GM11168 (cell line): ENCODE data around the gene GRB2.

ENCODE experiments used
- in situ Hi-C: fragments of 300-500 bp; cut with MboI; formaldehyde crosslinking; loops from one replicate; pipeline ENCODE4 v1.12.0; 2022; ENCODE audit warnings: low sequenced_read_pairs; ENCODE audit not compliant: unreplicated experiment

Gene GRB2

GRCh38 chr17:75327757-75328156 lies 77.7 kb downstream of the GRB2 start:
- in situ Hi-C loops: loop anchor here (10.0 kb wide), 1 partner anchor 67 kb away; no protein-coding TSS in a partner anchor

- in situ Hi-C loops: loop anchor here (10.0 kb wide), 1 partner anchor 68 kb away; no protein-coding TSS in a partner anchor
Measured at GRCh38 chr17:75326226-75326848, 79.1 kb downstream of the GRB2 start.

GRCh38 chr17:75325827-75326225 lies 79.7 kb downstream of the GRB2 start:
- in situ Hi-C loops: loop anchor here (10.0 kb wide), 1 partner anchor 69 kb away; no protein-coding TSS in a partner anchor

- in situ Hi-C loops: loop anchor here (10.0 kb wide), 1 partner anchor 69 kb away; no protein-coding TSS in a partner anchor
Measured at GRCh38 chr17:75325348-75325747, 80.1 kb downstream of the GRB2 start.

- in situ Hi-C loops: loop anchor here (10.0 kb wide), 1 partner anchor 73 kb away; no protein-coding TSS in a partner anchor
Measured at GRCh38 chr17:75321506-75321905, 84.0 kb downstream of the GRB2 start.

GRCh38 chr17:75319904-75320691 lies 85.4 kb downstream of the GRB2 start:
- in situ Hi-C loops: loop anchor here (10.0 kb wide), 1 partner anchor 75 kb away; no protein-coding TSS in a partner anchor

- in situ Hi-C loops: no loop called here
Measured at GRCh38 chr17:75318615-75319222, 86.8 kb downstream of the GRB2 start.

GRCh38 chr17:75318211-75318610 lies 87.3 kb downstream of the GRB2 start:
- in situ Hi-C loops: no loop called here

- in situ Hi-C loops: no loop called here
Measured at GRCh38 chr17:75317671-75318070, 87.8 kb downstream of the GRB2 start.

GRCh38 chr17:75316253-75316652 lies 89.2 kb downstream of the GRB2 start:
- in situ Hi-C loops: no loop called here

- in situ Hi-C loops: no loop called here
Measured at GRCh38 chr17:75315541-75316243, 89.8 kb downstream of the GRB2 start.

- in situ Hi-C loops: no loop called here
Measured at GRCh38 chr17:75313941-75314551, 91.4 kb downstream of the GRB2 start.

- in situ Hi-C loops: no loop called here
Measured at GRCh38 chr17:75308732-75309629, 96.5 kb downstream of the GRB2 start.

- in situ Hi-C loops: no loop called here
Measured at GRCh38 chr17:75307957-75308731, 97.3 kb downstream of the GRB2 start.

GRCh38 chr17:75301502-75302206 lies 103.8 kb downstream of the GRB2 start:
- in situ Hi-C loops: no loop called here

GRCh38 chr17:75301049-75301448 lies 104.4 kb downstream of the GRB2 start:
- in situ Hi-C loops: no loop called here

GRCh38 chr17:75300280-75300679 lies 105.2 kb downstream of the GRB2 start:
- in situ Hi-C loops: no loop called here
